ENCODE data around the gene C1orf21.
A peak's percentile ranks its signal among the peaks of the same experiment; 100 is the strongest.

Gene C1orf21

DNA sequence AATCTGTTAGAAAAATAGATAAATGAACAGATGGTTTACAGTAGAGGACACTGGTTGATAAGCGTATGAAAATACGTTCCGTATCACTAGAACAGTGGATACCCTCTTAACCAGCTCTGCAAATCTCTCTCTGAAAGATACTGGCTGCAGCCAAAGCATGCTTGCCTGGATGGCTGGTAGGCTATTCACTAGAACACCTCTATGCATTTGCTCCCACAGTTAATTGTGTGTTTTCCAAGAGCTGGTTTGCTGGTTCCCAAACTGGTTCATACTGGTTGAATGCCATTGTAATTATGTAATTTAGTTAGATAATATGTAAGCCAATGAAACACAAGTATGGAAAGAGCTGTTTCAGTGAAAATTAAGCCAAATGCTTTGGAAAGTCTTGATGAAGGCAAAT, 126.6 kb downstream of the C1orf21 start:
- Histone ChIP-seq H2AFZ (ENCODE audit: insufficient read depth, low read length, poor library complexity) (no peak overlapping the region), H2AK5ac (ENCODE audit: low read length) (no peak overlapping the region), H3K27ac (ENCODE audit: low read depth, low read length) (peak overlapping the region; percentile 58), H3K9ac (ENCODE audit: low read length) (no peak overlapping the region), H3K14ac (ENCODE audit: low read length) (no peak overlapping the region), H2BK12ac (ENCODE audit: low read length) (no peak overlapping the region), H4K12ac (ENCODE audit: low read depth, low read length) (no peak overlapping the region), H2BK5ac (ENCODE audit: low read depth, low read length, poor library complexity) (no peak overlapping the region), H3K27me3 (ENCODE audit: insufficient read depth, low read length) (no peaks in the 10 kb centered on the region), H3K4me1 (ENCODE audit: control insufficient read depth in 1 of 2, insufficient read depth in 2 of 2, low read length in 2 of 2) (peaks cover 3 to 4% of the 10 kb centered on the region in 2 experiments), H2BK120ac (ENCODE audit: insufficient read depth, low read length, poor library complexity) (no peak overlapping the region), H4K8ac (ENCODE audit: low read depth, low read length) (no peak overlapping the region), H3K79me2 (ENCODE audit: control insufficient read depth, insufficient read depth, low read length, poor library complexity) (no peaks in the 10 kb centered on the region), H3K4me2 (ENCODE audit: low read length) (no peak overlapping the region), H3K36me3 (ENCODE audit: control insufficient read depth in 1 of 2, insufficient read depth in 2 of 2, low read length in 2 of 2) (peaks cover 0 to 2% of the 10 kb centered on the region in 2 experiments), H3K4ac (ENCODE audit: low read depth, low read length) (no peak overlapping the region), H3K18ac (ENCODE audit: low read length) (no peak overlapping the region), H3K4me3 (ENCODE audit: low read depth, low read length) (no peak overlapping the region), H3K79me1 (ENCODE audit: low read length) (peaks cover 4% of the 10 kb centered on the region), H4K91ac (ENCODE audit: low read depth, low read length) (no peak overlapping the region), H3K23ac (ENCODE audit: low read length) (no peak overlapping the region), H3K9me3 (ENCODE audit: insufficient read depth, low read depth, low read length) (no peaks in the 10 kb centered on the region)
- peak; percentile 3 to 73 for DNase-seq
- no CpG with 5 or more reads among the region's 3 CpGs for WGBS (ENCODE audit: extremely low coverage, insufficient coverage, insufficient read length)

DNA sequence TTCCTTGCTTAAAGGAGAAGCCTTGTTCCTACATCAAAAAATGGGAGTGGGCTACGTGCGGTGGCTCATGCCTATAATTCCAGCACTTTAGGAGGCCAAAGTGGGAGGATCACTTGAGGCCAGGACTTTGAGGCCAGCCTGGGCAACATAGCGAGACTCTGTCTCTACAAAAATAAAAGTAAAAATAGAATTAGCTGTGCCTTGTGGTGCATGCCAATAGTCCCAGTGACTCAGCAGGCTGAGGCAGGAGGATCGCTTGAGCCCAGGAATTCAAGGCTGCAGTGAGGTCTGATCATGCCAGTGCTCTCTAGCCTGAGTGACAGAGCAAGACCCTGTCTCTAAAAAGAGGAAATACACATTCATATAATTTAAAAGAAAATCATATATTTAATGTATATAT, 127.1 kb downstream of the C1orf21 start:
- Histone ChIP-seq H3K14ac (ENCODE audit: low read length) (peak overlapping the region; percentile 88), H4K91ac (ENCODE audit: low read depth, low read length) (no peak overlapping the region), H3K4me1 (ENCODE audit: control insufficient read depth in 1 of 2, insufficient read depth in 2 of 2, low read length in 2 of 2) (peaks cover 3 to 4% of the 10 kb centered on the region in 2 experiments), H3K9ac (ENCODE audit: low read length) (no peak overlapping the region), H3K23ac (ENCODE audit: low read length) (no peak overlapping the region), H3K27me3 (ENCODE audit: insufficient read depth, low read length) (no peaks in the 10 kb centered on the region), H3K4me3 (ENCODE audit: low read depth, low read length) (no peak overlapping the region), H4K12ac (ENCODE audit: low read depth, low read length) (no peak overlapping the region), H3K18ac (ENCODE audit: low read length) (peak overlapping the region; percentile 86), H2BK5ac (ENCODE audit: low read depth, low read length, poor library complexity) (peak overlapping the region; percentile 72), H3K79me1 (ENCODE audit: low read length) (peaks cover 4% of the 10 kb centered on the region), H3K79me2 (ENCODE audit: control insufficient read depth, insufficient read depth, low read length, poor library complexity) (no peaks in the 10 kb centered on the region), H3K4me2 (ENCODE audit: low read length) (no peak overlapping the region), H3K4ac (ENCODE audit: low read depth, low read length) (no peak overlapping the region), H4K8ac (ENCODE audit: low read depth, low read length) (peak overlapping the region; percentile 35), H3K27ac (ENCODE audit: low read depth, low read length) (peak overlapping the region; percentile 58), H3K36me3 (ENCODE audit: control insufficient read depth in 1 of 2, insufficient read depth in 2 of 2, low read length in 2 of 2) (peaks cover 0 to 2% of the 10 kb centered on the region in 2 experiments), H2AK5ac (ENCODE audit: low read length) (peak overlapping the region; percentile 45), H2BK12ac (ENCODE audit: low read length) (peak overlapping the region; percentile 86), H2BK120ac (ENCODE audit: insufficient read depth, low read length, poor library complexity) (peak overlapping the region; percentile 90), H2AFZ (ENCODE audit: insufficient read depth, low read length, poor library complexity) (peak overlapping the region; percentile 53), H3K9me3 (ENCODE audit: insufficient read depth, low read depth, low read length) (no peaks in the 10 kb centered on the region)
- WGBS (ENCODE audit: extremely low coverage, insufficient coverage, insufficient read length): no CpG with 5 or more reads among the region's 4 CpGs
- peak; percentile 30 to 58 for DNase-seq

DNA sequence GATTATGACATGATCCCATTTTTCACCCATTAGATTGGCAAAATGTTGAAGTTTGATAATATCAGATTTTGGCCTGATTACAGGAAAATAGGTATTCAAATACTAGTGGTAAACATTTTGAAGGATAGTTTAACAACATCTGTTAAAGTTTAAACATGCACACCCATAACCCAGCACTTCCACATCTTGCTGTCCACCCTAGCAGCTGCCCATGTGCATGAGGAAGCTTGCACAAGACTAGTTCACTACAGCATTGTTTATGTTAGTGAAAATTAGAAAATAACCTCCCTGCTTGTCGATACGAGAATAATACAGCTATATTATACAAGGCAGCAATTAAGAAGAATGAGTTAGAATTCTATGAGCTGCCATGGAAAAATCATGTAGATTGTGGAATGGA, 127.6 kb downstream of the C1orf21 start:
- Histone ChIP-seq H3K36me3 (ENCODE audit: control insufficient read depth in 1 of 2, insufficient read depth in 2 of 2, low read length in 2 of 2) (peaks cover 0 to 2% of the 10 kb centered on the region in 2 experiments), H3K9me3 (ENCODE audit: insufficient read depth, low read depth, low read length) (no peaks in the 10 kb centered on the region), H3K4me3 (ENCODE audit: low read depth, low read length) (no peak overlapping the region), H4K91ac (ENCODE audit: low read depth, low read length) (no peak overlapping the region), H2BK120ac (ENCODE audit: insufficient read depth, low read length, poor library complexity) (no peak overlapping the region), H3K4me1 (ENCODE audit: control insufficient read depth in 1 of 2, insufficient read depth in 2 of 2, low read length in 2 of 2) (peaks cover 3 to 4% of the 10 kb centered on the region in 2 experiments), H3K27me3 (ENCODE audit: insufficient read depth, low read length) (no peaks in the 10 kb centered on the region), H3K79me2 (ENCODE audit: control insufficient read depth, insufficient read depth, low read length, poor library complexity) (no peaks in the 10 kb centered on the region), H3K14ac (ENCODE audit: low read length) (no peak overlapping the region), H3K4me2 (ENCODE audit: low read length) (no peak overlapping the region), H4K8ac (ENCODE audit: low read depth, low read length) (no peak overlapping the region), H2AK5ac (ENCODE audit: low read length) (no peak overlapping the region), H2BK5ac (ENCODE audit: low read depth, low read length, poor library complexity) (no peak overlapping the region), H3K9ac (ENCODE audit: low read length) (no peak overlapping the region), H4K12ac (ENCODE audit: low read depth, low read length) (no peak overlapping the region), H3K4ac (ENCODE audit: low read depth, low read length) (no peak overlapping the region), H2AFZ (ENCODE audit: insufficient read depth, low read length, poor library complexity) (no peak overlapping the region), H2BK12ac (ENCODE audit: low read length) (no peak overlapping the region), H3K27ac (ENCODE audit: low read depth, low read length) (no peak overlapping the region), H3K18ac (ENCODE audit: low read length) (no peak overlapping the region), H3K23ac (ENCODE audit: low read length) (no peak overlapping the region), H3K79me1 (ENCODE audit: low read length) (peaks cover 4% of the 10 kb centered on the region)
- DNase-seq: peak in 1 of 2 donors; percentile 46
- WGBS (ENCODE audit: extremely low coverage, insufficient coverage, insufficient read length): no CpG with 5 or more reads among the region's 2 CpGs

DNA sequence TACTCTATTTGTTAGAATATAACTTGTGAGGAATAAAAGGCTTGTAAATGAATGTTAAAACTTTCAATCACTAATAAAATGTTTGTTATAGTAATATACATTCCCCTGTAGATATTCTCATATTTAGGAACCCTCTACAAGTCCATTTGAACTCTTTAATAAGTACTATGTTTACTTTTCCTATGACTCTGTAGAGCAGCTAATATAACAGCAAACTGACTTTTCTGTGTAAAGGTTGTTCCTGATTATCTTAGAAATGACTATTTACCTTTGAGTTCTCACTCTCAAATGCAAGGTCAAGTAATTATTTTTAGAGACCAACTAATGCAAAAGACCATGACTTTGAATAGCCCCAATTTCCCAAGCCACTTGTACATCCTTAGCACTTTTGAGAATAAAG, 130.3 kb downstream of the C1orf21 start:
- H3K27me3 ChIP-seq (ENCODE audit: insufficient read depth, low read length): no peaks in the 10 kb centered on the region
- DNase-seq: no peak

More for the DNA sequence above, 130.3 kb downstream of the C1orf21 start:
- Histone ChIP-seq H4K91ac (ENCODE audit: low read depth, low read length) (no peak overlapping the region), H3K79me2 (ENCODE audit: control insufficient read depth, insufficient read depth, low read length, poor library complexity) (no peaks in the 10 kb centered on the region), H2AK5ac (ENCODE audit: low read length) (no peak overlapping the region), H3K27ac (ENCODE audit: low read depth, low read length) (no peak overlapping the region), H3K4me2 (ENCODE audit: low read length) (no peak overlapping the region), H2BK5ac (ENCODE audit: low read depth, low read length, poor library complexity) (no peak overlapping the region), H3K4me1 (ENCODE audit: control insufficient read depth in 1 of 2, insufficient read depth in 2 of 2, low read length in 2 of 2) (peaks cover 3 to 4% of the 10 kb centered on the region in 2 experiments), H3K4ac (ENCODE audit: low read depth, low read length) (no peak overlapping the region), H3K14ac (ENCODE audit: low read length) (no peak overlapping the region), H2BK120ac (ENCODE audit: insufficient read depth, low read length, poor library complexity) (no peak overlapping the region), H2BK12ac (ENCODE audit: low read length) (no peak overlapping the region), H3K23ac (ENCODE audit: low read length) (no peak overlapping the region), H3K4me3 (ENCODE audit: low read depth, low read length) (no peak overlapping the region), H4K12ac (ENCODE audit: low read depth, low read length) (no peak overlapping the region), H3K9ac (ENCODE audit: low read length) (no peak overlapping the region), H2AFZ (ENCODE audit: insufficient read depth, low read length, poor library complexity) (no peak overlapping the region), H3K9me3 (ENCODE audit: insufficient read depth, low read depth, low read length) (no peaks in the 10 kb centered on the region), H3K79me1 (ENCODE audit: low read length) (peaks cover 4% of the 10 kb centered on the region), H3K36me3 (ENCODE audit: control insufficient read depth in 1 of 2, insufficient read depth in 2 of 2, low read length in 2 of 2) (no peaks in the 10 kb centered on the region), H3K18ac (ENCODE audit: low read length) (no peak overlapping the region), H4K8ac (ENCODE audit: low read depth, low read length) (no peak overlapping the region)

All from trophoblast cell (in vitro differentiated cells and primary cell).